Lung (tissue), 12 donors: ENCODE results near the gene NRG3. TPM values are rescaled to one million over a fixed set of nuclear protein-coding genes. Genes with fewer than 3 reads are reported as not detected.

Experiments
- ATAC-seq: fragments of 200-7000 bp; cut with Tn5 transposase; one replicate; pipeline ENCODE4 v1.9.1; 2020; ENCODE audit warnings: moderate number of reproducible peaks; ENCODE audit not compliant: insufficient read depth, low FRiP score
- DNase-seq, 3 donors: peaks; one replicate each; pipeline ENCODE4 v3.0.0-alpha.2; 2013 to 2017
- H3K27ac ChIP-seq, 2 donors: one replicate each; pipeline ENCODE4 v1.5.1; 2013; ENCODE audit warnings: mild to moderate bottlenecking in 2 of 2, moderate library complexity in 2 of 2, control low read depth in 1 of 2, inconsistent platforms in 1 of 2, low read depth in 1 of 2, low read length in 1 of 2
- H3K27me3 ChIP-seq, 3 donors: one replicate each; pipeline ENCODE4 v1.5.1; 2013; ENCODE audit warnings: low read length in 2 of 3; ENCODE audit not compliant: control insufficient read depth in 3 of 3, insufficient read depth in 3 of 3
- H3K36me3 ChIP-seq, 4 donors: one replicate each; pipeline ENCODE4 v1.5.1; 2013; ENCODE audit warnings: low read length in 4 of 4, mild to moderate bottlenecking in 1 of 4, moderate library complexity in 1 of 4; ENCODE audit not compliant: control insufficient read depth in 4 of 4, insufficient read depth in 4 of 4
- H3K4me1 ChIP-seq, 5 donors: one replicate each; pipeline ENCODE4 v1.5.1; 2013; ENCODE audit warnings: low read length in 5 of 5, mild to moderate bottlenecking in 2 of 5, moderate library complexity in 1 of 5; ENCODE audit not compliant: control insufficient read depth in 5 of 5, insufficient read depth in 5 of 5
- H3K4me3 ChIP-seq: one replicate; pipeline ENCODE4 v1.5.1; 2013; ENCODE audit warnings: mild to moderate bottlenecking, control low read depth, moderate library complexity
- H3K9ac ChIP-seq, 2 donors: one replicate each; pipeline ENCODE4 v1.5.1; 2013; ENCODE audit warnings: low read length in 2 of 2, control low read depth in 1 of 2; ENCODE audit not compliant: insufficient read depth in 1 of 2
- H3K9me3 ChIP-seq, 4 donors: one replicate each; pipeline ENCODE4 v1.5.1; 2013; ENCODE audit warnings: low read length in 3 of 4, mild to moderate bottlenecking in 1 of 4, moderate library complexity in 1 of 4; ENCODE audit not compliant: control insufficient read depth in 4 of 4, insufficient read depth in 3 of 4
- WGBS, 2 donors: extraction: QIAGEN DNeasy Blood & Tissue Kit; methylation state at CpG; one replicate each; pipeline ENCODE4 v1.1.7; 2013; 5-methylcytosine and 5-hydroxymethylcytosine counted together
- polyA plus RNA-seq, 2 donors: library from polyadenylated mRNA; stranded (reverse); fragments of 200-250 nt; gene quantifications; one replicate each; pipeline ENCODE4 v1.2.1, GENCODE V29; 2013
- total RNA-seq, 2 donors: library from RNA; depleted of rRNA in 1 of 2; stranded (reverse); fragments of >200 nt in 1 of 2; gene quantifications; one replicate each; pipeline ENCODE4 v1.2.1, GENCODE V29; 2014 to 2021
- TF ChIP-seq, protein P1 (sequence below): IDR thresholded peaks from 2 replicates; pipeline ENCODE4 v1.5.1; 2012; ENCODE audit warnings: mild to moderate bottlenecking; ENCODE audit errors: control extremely low read depth, extremely low read depth
- donor health status: control.
- donor health status: control.
- donor health status: Bipolar disorder and iron deficiency.
- donor health status: healthy.
- donor health status: DM: yes; HTN: yes; CAD: no.

Gene NRG3
- total and polyA plus RNA-seq, 4 donors: 0.49 to 2.0 (median 0.84) TPM

DNA sequence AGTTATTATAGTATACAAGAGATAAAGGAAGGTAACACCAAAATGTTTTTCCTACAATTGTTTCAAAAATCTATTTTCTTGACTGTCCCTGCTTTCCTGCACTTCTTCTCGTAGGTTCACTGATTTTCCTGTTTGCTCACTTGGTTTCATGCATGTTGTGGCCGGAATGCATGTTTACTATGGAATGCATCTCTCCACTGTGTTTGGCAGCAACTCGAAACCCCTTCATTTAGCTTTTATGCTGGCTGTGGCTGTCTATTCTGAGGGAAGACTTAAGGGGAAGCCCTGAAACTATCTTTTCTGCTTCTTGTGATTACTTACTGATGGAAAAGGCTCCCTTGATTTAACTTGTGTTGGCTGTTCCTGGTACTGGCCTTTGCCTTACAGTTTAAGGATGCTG lies 120.3 kb downstream of the NRG3 start:
- TF ChIP-seq, protein P1, sequence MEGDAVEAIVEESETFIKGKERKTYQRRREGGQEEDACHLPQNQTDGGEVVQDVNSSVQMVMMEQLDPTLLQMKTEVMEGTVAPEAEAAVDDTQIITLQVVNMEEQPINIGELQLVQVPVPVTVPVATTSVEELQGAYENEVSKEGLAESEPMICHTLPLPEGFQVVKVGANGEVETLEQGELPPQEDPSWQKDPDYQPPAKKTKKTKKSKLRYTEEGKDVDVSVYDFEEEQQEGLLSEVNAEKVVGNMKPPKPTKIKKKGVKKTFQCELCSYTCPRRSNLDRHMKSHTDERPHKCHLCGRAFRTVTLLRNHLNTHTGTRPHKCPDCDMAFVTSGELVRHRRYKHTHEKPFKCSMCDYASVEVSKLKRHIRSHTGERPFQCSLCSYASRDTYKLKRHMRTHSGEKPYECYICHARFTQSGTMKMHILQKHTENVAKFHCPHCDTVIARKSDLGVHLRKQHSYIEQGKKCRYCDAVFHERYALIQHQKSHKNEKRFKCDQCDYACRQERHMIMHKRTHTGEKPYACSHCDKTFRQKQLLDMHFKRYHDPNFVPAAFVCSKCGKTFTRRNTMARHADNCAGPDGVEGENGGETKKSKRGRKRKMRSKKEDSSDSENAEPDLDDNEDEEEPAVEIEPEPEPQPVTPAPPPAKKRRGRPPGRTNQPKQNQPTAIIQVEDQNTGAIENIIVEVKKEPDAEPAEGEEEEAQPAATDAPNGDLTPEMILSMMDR: no peak
- Histone ChIP-seq H3K9ac (no peak overlapping the region), H3K4me3 (no peak overlapping the region), H3K9me3 (no peaks in the 10 kb centered on the region), H3K27ac (no peak overlapping the region), H3K36me3 (no peaks in the 10 kb centered on the region), H3K27me3 (no peaks in the 10 kb centered on the region), H3K4me1 (no peaks in the 10 kb centered on the region)
- DNase-seq (no peak), ATAC-seq (no peak)
- WGBS, 2 donors: 61 to 63% methylated on average over 3 of the region's 3 CpGs

DNA sequence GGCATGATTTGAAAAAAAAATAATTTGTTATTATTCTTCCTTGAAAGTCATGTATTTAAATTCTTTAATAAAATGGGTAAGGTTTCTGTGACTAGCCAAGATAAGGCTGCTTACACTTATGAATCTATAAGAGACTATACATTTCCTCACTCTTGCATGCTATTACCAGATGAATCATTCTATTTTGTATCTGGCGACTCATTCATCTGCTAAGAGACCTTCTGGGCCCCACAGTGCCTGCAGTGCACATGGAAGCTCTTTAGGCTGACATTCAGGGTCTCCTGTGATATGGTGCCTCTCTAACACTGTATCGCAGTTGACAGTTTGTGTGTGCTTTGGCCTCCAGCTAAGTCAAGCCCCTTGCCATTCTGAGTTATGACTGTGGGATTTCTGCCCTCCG lies 121.9 kb downstream of the NRG3 start:
- ATAC-seq (no peak), DNase-seq (no peak)
- no peak overlapping the region for H3K9ac ChIP-seq
- TF ChIP-seq, protein P1: no peak
- WGBS, 2 donors: 83 to 90% methylated on average over 3 of the region's 3 CpGs
- no peaks in the 10 kb centered on the region for H3K4me1 ChIP-seq
- H3K4me3 ChIP-seq: no peak overlapping the region
- H3K27ac ChIP-seq: no peak overlapping the region
- H3K36me3 ChIP-seq: no peaks in the 10 kb centered on the region
- H3K9me3 ChIP-seq: no peaks in the 10 kb centered on the region
- H3K27me3 ChIP-seq: no peaks in the 10 kb centered on the region

DNA sequence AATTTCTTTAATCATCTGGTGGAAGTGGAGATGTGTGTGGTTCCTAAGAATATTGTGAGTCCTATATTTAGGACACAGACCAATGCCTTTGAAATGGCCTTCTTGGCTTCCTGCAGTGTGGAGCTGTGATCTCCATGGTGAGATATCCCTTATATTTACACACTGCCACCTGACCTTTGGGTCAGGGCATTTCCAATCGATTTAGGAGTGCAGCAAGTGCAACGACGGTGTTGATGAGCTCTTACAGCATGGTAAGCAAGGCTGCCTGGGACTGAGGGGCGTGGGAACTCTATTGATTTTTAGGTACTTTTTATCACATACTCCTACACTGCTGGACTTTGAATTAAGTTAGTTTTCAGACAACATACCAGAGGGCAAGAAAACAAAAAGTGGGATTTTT lies 146.0 kb downstream of the NRG3 start:
- H3K9me3 ChIP-seq: no peaks in the 10 kb centered on the region
- no peak overlapping the region for H3K9ac ChIP-seq
- 59 to 76% methylated on average over 4 of the region's 4 CpGs for WGBS, 2 donors
- no peak overlapping the region for H3K4me3 ChIP-seq
- DNase-seq (no peak), ATAC-seq (no peak)
- peaks cover 0 to 1% (median 0%) of the 10 kb centered on the region in 5 donors for H3K4me1 ChIP-seq
- TF ChIP-seq, protein P1: no peak
- H3K27ac ChIP-seq: no peak overlapping the region
- no peaks in the 10 kb centered on the region for H3K27me3 ChIP-seq
- H3K36me3 ChIP-seq: no peaks in the 10 kb centered on the region

DNA sequence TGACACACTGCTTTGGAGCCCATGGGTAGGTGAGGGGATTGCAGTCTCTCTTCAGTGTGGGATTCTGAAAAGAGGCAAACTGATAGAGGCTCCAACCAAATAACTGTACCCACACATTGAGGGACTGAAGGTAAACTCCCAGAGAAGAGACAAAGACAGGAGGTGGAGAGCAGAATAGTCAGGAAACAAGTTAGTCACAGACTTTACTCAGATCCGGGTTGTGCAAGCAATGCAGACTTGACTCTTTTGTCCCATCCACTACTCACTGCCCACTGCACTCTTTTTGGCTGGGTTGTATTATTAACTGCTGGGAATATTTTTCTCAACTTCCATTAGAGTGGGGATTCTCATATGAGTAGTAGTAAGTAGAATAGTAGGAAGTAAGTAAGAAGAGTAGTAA lies 152.7 kb downstream of the NRG3 start:
- no peaks in the 10 kb centered on the region for H3K4me1 ChIP-seq
- no peaks in the 10 kb centered on the region for H3K27me3 ChIP-seq
- DNase-seq: no peak
- no peak overlapping the region for H3K9ac ChIP-seq
- H3K9me3 ChIP-seq: no peaks in the 10 kb centered on the region
- H3K27ac ChIP-seq: no peak overlapping the region
- ATAC-seq: no peak
- TF ChIP-seq, protein P1: no peak
- H3K36me3 ChIP-seq: no peaks in the 10 kb centered on the region
- H3K4me3 ChIP-seq: no peak overlapping the region
- 61 to 63% methylated on average over 1 of the region's 1 CpG for WGBS, 2 donors
